HG03175 (cell line): ENCODE data around the gene GTF2H4.
"Not testable (repeated sequence)": the region's sequence is repeated elsewhere in the genome, so short reads cannot be mapped to it uniquely, and the experiment has no call there.

Experiments
- ATAC-seq: cut with Tn5 transposase; IDR thresholded peaks from one replicate; pipeline ENCODE4 v1.9.1; 2021; ENCODE audit warnings: mild to moderate bottlenecking, moderate library complexity; ENCODE audit not compliant: unreplicated experiment

GTF2H4 gene

GRCh38 chr6:30907758-30908591 is at the start of gene GTF2H4:
Gene GTF2H4 (plus strand): TSS chr6:30908207.
- ATAC-seq: peak; percentile 92

- not testable (repeated sequence) for ATAC-seq
Measured at GRCh38 chr6:30859726-30860125, 48.3 kb upstream of the GTF2H4 start.

- no peak for ATAC-seq
Measured at GRCh38 chr6:30861257-30862048, 46.6 kb upstream of the GTF2H4 start.

DNA sequence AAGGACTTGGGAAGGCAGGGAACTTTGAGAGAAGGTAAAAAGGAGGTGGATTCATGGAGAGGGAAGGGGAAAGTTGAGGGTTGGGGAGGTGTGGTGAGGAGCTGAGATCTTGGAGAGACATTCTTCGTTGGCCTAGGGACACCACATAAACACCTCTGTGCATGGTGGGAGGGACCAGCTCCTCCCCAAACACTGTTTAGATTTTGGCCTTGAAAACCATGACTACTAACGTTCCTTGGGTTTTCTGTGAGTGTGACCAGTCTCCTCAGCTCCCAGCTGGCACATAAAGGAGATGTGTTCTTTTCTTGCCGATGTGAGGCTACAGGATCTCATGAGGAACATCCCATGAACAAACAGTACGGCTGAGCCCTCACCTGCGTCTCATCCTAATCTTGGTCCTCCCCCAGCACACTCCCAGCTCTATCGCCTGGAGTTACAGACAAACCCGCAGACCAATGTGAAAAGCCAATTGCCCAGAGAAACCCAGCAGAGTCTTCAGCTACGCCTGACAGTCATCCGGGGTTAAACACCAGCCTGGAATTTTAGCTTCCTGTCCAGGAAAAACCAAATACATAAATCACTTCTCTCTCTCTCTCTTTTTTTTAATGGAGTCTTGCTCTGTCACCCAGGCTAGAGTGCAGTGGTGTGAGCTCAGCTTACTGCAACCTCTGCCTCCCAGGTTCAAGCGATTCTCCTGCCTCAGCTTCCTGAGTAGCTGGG is 45.7 kb upstream of the GTF2H4 start:
- ATAC-seq: no peak

DNA sequence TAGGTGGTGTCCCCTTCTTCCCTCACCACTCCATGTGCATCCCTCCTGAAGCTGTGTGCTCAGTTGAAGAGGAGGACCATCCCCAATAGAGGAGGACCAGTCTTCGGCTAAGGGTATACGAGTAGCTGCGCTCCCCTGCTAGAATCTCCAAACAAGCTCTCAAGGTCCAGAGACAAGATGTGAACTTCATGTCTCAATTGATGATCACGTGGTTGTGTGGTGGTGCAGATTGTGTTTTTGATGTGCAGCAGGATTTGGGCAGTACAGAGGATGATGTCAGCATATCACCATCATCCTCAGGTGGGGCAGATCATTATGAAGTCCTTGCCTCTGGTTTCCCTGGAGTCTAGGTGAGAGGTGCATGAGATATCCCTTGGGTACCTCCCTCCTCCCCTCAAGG is 43.7 kb upstream of the GTF2H4 start:
- no peak for ATAC-seq

DNA sequence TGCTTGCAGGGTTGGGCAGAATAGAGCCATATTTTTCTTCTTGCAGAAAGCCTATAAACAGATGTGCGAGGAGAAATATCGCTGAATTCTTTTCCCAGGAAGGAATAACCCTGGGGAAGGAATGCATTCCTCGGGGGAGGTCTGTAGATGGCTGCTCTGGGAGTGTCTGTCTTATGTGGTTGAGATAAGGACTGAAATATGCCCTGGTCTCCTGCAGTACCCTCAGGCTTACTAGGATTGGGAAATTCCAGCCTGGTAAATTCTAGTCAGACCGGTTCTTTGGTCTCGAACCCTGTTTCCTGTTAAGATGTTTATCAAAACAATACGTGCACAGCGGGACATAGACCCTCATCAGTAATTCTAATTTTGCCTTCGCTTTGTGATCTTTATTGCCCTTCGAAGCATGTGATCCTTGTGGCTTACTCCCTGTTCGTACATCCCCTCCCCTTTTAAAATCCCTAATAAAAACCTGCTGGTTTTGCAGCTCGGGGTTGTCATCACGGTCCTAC is 38.7 kb upstream of the GTF2H4 start:
- not testable (repeated sequence) for ATAC-seq

GRCh38 chr6:30870546-30870945 is 37.5 kb upstream of the GTF2H4 start:
- no peak for ATAC-seq

GRCh38 chr6:30871592-30872183 is 36.3 kb upstream of the GTF2H4 start:
- no peak for ATAC-seq

DNA sequence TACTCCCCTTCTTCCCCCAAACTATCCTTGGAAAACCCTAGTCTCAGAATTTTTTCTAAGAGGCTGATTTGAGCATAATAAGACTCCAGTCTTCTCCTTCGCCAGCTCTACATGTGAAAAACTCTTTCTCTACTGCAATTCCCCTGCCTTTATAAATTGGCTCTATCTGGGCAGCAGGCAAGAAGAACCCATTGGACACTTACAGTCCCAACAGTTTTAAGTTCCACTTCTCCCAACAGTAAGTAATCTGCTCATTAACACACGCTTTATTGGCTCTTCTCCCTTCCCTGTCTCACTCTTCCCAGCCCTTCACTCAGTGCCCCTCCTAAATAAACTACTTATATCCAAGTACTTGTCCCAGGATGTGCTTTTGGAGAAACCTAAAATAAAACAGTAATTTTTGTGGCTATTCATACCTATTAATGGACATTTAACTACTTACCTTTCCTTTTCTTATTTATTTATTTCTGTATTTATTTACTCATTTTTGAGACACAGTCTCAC is 34.8 kb upstream of the GTF2H4 start:
- no peak for ATAC-seq

DNA sequence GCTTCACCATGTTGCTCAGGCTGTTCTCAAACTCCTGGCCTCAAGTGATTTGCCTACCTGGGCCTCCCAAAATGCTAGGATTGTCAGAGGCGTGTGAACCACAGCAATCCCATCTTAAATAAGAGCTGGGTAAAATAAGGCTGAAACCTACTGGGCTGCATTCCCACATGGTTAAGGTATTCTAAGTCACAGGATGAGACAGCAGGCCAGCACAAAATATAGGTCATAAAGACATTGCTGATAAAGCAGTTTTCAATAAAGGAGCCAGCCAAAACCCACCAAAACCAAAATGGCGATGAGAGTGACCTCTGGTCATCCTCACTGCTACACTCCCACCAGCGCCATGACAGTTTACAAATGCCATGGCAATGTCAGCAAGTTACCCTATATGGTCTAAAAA is 34.2 kb upstream of the GTF2H4 start:
- not testable (repeated sequence) for ATAC-seq

DNA sequence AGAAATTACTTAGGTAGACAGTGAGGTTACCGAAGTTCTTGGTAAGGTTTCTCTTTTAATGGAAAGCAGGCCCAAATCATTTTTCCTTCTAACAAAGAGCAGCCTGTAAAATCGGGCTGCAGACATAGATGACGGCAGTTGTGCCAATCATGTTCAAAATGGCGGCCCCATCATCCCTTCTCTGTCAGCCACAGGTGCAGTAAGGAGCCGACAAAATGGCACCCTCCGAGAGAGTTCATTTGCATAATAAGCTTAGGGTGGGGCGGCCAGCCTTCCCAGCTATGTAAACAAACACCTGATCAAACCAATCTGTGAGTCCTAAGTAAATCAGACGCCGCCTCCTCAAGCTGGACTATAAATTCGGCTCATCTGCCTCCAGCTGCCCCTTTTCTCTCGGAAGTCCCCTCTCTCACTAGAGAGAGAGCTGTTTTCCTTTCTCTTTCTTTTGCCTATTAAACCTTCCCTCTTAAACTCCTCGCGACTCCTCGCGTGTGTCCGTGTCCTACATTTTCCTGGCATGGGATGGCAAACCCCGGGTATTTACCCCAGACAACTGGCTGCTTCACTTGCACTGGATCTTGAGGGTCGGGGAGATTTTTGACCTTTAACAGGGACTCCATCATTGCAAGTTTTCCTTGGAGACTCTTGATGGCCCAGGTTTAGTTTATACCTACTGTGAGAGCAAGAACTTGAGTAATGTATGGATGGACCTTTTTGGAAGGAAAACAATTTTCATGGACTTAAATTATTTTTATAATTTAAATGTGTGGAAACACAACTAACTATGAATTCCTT is 32.6 kb upstream of the GTF2H4 start:
- ATAC-seq: no peak

DNA sequence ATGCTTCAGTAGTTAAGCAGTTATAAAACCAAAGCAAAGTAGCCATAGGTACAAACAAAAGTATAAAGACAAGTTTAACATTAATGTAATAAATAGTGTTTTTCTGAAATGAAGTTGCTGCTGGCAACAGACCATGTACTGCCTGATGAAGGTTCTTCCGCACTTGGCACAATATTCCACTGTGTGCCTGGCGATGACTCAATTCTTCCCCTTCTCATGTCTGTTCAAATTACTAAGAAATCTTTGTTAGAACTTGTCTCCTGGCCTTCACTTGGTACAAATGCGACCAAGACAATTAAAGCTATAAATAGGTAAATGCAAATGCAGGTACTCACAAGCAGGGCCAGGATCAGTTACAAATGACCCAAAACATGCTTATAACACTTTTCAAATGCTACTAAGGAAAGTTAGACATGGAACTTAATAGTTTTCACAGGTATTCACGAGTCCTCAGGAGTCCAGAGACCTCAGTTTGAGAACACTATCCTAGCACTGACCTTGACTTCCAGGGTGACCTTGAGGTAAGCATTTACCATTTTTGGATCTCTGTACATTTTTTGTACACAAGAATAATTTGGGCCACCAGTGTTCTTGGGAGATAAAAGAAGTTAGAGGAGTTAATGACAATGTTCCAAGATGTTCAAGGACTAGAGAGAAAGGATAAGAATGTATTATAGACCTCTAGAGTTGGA is 31.8 kb upstream of the GTF2H4 start:
- ATAC-seq: no peak

DNA sequence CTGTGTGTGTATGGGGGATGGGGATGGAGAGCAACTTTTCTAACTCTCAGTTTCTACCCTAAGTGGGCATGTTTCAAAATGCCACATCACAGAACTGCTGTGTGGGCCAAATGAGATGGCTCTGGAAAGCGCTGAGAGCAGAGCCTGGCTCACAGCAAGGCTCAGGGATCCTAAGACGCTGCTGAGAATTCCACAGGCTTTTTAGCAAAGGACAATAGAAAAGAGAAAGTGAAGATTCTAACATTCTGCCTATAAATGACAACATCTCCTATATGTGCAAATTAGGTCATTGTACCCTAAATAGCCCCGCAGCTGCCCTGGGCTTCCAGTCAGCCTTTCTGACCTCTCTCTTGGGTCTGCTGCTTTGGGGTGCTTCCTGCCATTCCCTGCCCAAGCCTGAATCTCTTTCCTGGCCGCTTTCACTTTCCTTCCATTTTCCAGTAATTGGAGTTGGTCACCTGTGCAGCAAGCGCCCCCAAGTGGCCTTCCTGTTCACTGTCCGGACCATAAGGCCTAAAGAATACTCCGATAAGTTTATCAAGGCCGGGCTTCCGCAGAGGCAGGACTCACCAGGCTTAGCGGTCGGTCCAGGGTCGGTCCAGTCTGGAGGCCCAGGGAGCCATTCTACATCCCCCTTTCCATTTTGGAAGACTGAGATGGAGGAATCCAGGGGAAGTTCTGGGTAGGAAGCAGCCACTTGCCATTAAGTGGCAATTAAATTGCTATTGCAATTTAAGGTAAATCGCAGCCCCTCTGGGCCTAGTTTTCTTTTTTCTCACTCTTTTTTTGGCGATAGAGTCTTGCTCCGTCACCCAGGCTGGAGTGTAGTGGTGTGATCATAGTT is 30.4 kb upstream of the GTF2H4 start:
- no peak for ATAC-seq

- no peak for ATAC-seq
Measured at GRCh38 chr6:30879684-30880427, 28.2 kb upstream of the GTF2H4 start.

DNA sequence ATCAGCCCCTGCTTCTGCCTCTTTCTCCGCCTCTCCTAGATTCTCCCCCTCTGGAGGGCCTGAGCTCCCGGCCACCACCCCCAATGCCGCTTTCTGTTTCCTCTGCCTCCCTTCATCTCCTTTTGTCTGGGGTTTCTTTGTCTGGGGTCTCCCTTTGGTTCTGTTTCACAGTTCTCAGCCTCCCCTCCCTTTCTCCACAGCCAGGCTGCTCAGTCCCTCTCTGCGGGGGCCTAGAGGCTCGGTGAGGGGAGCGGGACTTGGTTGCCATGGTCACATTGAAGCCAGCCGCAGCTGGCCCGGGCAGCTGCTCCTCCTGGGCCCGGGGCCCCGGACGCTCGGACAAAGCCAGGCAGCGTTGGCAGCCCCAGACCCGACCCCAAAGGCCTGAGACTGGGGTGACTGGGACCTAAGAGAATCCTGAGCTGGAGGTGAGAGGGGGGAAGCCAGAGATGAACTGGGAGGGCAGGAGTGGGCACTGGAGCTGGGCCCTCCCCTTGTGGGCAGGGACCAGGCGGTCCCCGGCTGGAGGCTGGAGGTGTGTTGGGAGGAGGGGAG is 27.2 kb upstream of the GTF2H4 start:
- no peak for ATAC-seq

DNA sequence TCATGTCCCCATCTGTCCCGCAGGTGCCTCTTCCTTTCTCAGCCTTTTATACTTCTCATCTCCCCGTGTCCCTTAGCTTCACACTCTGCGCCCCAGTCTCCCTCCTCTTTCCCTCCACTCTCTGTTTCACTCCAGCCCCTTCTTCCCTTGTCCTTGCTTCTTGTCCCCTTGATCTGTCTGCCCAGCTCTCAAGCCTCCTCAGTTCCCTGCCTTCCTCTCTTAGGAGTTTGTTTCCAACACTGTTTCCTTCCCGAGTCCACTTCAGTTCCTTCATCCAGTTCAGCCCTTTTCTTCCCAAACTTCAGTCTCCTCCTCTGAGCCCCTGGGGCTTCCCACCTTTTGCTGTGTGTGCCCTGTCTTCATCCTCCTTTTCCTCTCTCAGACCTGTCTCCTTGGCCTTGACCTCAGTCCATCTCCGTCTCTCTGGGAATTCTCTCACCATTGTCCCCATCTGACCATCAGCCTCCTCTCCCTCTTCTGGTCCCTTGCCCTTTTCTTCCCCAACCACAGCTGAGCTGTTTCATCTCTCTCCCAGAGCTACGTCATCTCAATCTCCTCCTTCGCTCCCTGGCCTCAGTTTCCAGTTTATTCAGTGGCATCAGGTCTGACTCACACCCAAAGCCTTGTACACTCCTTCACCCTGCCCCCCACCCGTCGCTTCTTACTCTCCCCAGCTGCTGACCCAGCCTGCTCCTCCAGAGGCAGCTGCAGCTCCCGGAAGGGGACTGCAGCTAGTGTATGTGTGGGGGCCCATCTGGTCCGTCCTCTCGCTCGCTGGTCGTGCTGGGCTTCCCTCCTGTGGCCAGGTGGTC is 26.4 kb upstream of the GTF2H4 start:
- ATAC-seq: no peak
